Loucy (cell line): ENCODE data around the gene FBXL15.

Experiments
- EZH2phosphoT487 ChIP-seq: fragments of 200-600 bp; IDR thresholded peaks from 2 replicates; pipeline ENCODE4 v1.6.1; 2018; ENCODE audit warnings: antibody characterized with exemption, mild to moderate bottlenecking, moderate library complexity, borderline replicate concordance
- TF ChIP-seq, protein P1 (sequence below): fragments of 200-600 bp; sonication (generic); conservative IDR thresholded peaks from 2 replicates; pipeline ENCODE4 v1.5.1; 2014; ENCODE audit warnings: mild to moderate bottlenecking, antibody characterized with exemption, low read length

DNA sequence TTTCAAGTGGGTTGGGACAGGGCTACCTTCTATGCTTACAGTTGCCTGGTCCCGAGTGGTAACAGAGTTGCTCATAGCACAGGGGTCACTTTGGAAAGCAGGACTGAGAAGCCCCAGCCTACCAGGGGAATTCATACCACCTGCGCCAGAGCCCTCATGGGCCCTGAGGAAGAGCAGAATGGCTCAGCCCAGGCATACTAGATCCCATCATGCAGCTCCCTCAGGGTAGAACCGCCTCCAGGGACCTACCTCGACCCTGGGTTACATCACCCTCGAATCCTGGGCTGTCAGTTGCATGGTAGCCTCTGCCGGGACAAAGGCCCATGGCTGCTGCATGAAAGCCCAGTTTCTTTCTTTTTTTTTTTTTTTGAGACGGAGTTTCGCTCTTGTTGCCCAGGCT lies 8.8 kb downstream of the FBXL15 start:
- TF ChIP-seq, protein P1, sequence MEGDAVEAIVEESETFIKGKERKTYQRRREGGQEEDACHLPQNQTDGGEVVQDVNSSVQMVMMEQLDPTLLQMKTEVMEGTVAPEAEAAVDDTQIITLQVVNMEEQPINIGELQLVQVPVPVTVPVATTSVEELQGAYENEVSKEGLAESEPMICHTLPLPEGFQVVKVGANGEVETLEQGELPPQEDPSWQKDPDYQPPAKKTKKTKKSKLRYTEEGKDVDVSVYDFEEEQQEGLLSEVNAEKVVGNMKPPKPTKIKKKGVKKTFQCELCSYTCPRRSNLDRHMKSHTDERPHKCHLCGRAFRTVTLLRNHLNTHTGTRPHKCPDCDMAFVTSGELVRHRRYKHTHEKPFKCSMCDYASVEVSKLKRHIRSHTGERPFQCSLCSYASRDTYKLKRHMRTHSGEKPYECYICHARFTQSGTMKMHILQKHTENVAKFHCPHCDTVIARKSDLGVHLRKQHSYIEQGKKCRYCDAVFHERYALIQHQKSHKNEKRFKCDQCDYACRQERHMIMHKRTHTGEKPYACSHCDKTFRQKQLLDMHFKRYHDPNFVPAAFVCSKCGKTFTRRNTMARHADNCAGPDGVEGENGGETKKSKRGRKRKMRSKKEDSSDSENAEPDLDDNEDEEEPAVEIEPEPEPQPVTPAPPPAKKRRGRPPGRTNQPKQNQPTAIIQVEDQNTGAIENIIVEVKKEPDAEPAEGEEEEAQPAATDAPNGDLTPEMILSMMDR = no peak
- no peak for TF ChIP-seq EZH2phosphoT487
